GM12878 (cell line): ENCODE measurements around the gene BIRC6. TPM values are rescaled to one million over a fixed set of nuclear protein-coding genes. Genes with fewer than 3 reads are reported as not detected.

Source experiments
- ATAC-seq: fragments of 200-7000 bp; cut with Tn5 transposase; 3 replicates; pipeline ENCODE4 v1.9.1; 2020; ENCODE audit warnings: mild to moderate bottlenecking, moderate library complexity
- BruUV-seq: library from RNA; stranded (reverse); fragments of 400-500 nt; replicated peaks from 2 replicates; lab custom pipeline; 2021; lab: Mats Ljungman, UMichigan
- CTCF ChIA-PET: fragments of 300-600 bp; sonication (Branson Sonifier 250); formaldehyde crosslinking; extraction: SDS; loops from one replicate; lab custom pipeline; 2021; ENCODE audit warnings: inconsistent platforms; lab: Yijun Ruan, JAX
- POLR2A ChIA-PET: fragments of 350-600 bp; formaldehyde crosslinking; extraction: SDS; loops from one replicate; lab custom pipeline; 2021; ENCODE audit warnings: inconsistent platforms; lab: Charles Lee
- RAD21 ChIA-PET: fragments of 300-600 bp; sonication (Branson Sonifier 250); formaldehyde crosslinking; loops from one replicate; lab custom pipeline; 2023; ENCODE audit warnings: antibody characterized with exemption; ENCODE audit not compliant: unreplicated experiment; lab: Charles Lee
- SMC1A ChIA-PET: fragments of 300-600 bp; sonication (Branson Sonifier 250); formaldehyde crosslinking; loops from one replicate; lab custom pipeline; 2023; ENCODE audit not compliant: unreplicated experiment, uncharacterized antibody; lab: Charles Lee
- DNase-seq: peaks from one replicate; pipeline ENCODE4 v3.0.0-alpha.2; 2011; ENCODE audit warnings: low read depth, low spot score
- FAIRE-seq: peaks from 3 replicates; lab custom pipeline; 2011; peaks lifted over from hg19 to GRCh38; lab: Jason Lieb, UNC
- H2AFZ ChIP-seq: 2 replicates; pipeline ENCODE4 v1.6.0; 2011; ENCODE audit warnings: low read depth, low read length, control low read depth; ENCODE audit not compliant: control insufficient read depth
- H3K27ac ChIP-seq: 2 replicates; pipeline ENCODE4 v1.5.1; 2011; ENCODE audit warnings: control low read depth; ENCODE audit not compliant: control insufficient read depth, insufficient read depth
- H3K27me3 ChIP-seq, 2 experiments: replicated peaks in 1 of 2; 2 replicates each; pipeline versions ENCODE4 v1.6.0 to v1.6.1; 2011; ENCODE audit warnings: low read length in 1 of 2; ENCODE audit not compliant: control insufficient read depth in 2 of 2, insufficient read depth in 2 of 2
- H3K36me3 ChIP-seq, 2 experiments: 2 replicates each; pipeline ENCODE4 v1.5.1; 2011; ENCODE audit warnings: low read length in 1 of 2; ENCODE audit not compliant: control insufficient read depth in 2 of 2, insufficient read depth in 2 of 2
- H3K4me1 ChIP-seq: 2 replicates; pipeline ENCODE4 v1.6.1; 2011; ENCODE audit warnings: mild to moderate bottlenecking, low read length, moderate library complexity, mixed read lengths; ENCODE audit not compliant: control insufficient read depth, insufficient read depth
- H3K4me2 ChIP-seq: 2 replicates; pipeline ENCODE4 v1.6.0; 2011; ENCODE audit warnings: control low read depth; ENCODE audit not compliant: control insufficient read depth, insufficient read depth
- H3K4me3 ChIP-seq: fragments of 200-600 bp; sonication (generic); 2 replicates; pipeline ENCODE4 v1.5.1; 2016
- H3K79me2 ChIP-seq: 2 replicates; pipeline ENCODE4 v1.6.0; 2011; ENCODE audit warnings: low read length; ENCODE audit not compliant: control insufficient read depth, insufficient read depth
- H3K9ac ChIP-seq: 2 replicates; pipeline ENCODE4 v1.8.0; 2011; ENCODE audit warnings: low read length, control low read depth, mixed read lengths; ENCODE audit not compliant: control insufficient read depth, insufficient read depth
- H3K9me3 ChIP-seq: replicated peaks from 3 replicates; pipeline ENCODE4 v1.5.1; 2011; ENCODE audit warnings: mild to moderate bottlenecking, low read length; ENCODE audit not compliant: control insufficient read depth, insufficient read depth
- H4K20me1 ChIP-seq: 2 replicates; pipeline ENCODE4 v1.6.0; 2011; ENCODE audit not compliant: control insufficient read depth, insufficient read depth
- EED ChIP-seq: sonication (generic); IDR thresholded peaks from 2 replicates; pipeline ENCODE4 v1.6.1; 2016; ENCODE audit warnings: antibody characterized with exemption, low read depth
- EGR1 ChIP-seq, 2 experiments: IDR thresholded peaks; 1 replicate in 1 of 2; 2 replicates in 1 of 2; pipeline ENCODE4 v1.6.1; 2011 to 2012; ENCODE audit warnings: low read depth in 2 of 2, low read length in 2 of 2, borderline replicate concordance in 1 of 2, mild to moderate bottlenecking in 1 of 2, moderate library complexity in 1 of 2
- KLF5 ChIP-seq: fragments of 450-650 bp; IDR thresholded peaks from 2 replicates; pipeline ENCODE4 v1.6.1; 2014; ENCODE audit warnings: mild to moderate bottlenecking; ENCODE audit not compliant: partially characterized antibody
- NR2F1 ChIP-seq: fragments of 450-650 bp; conservative IDR thresholded peaks from 2 replicates; pipeline ENCODE4 v1.6.1; 2017; ENCODE audit warnings: mild to moderate bottlenecking
- RBBP5 ChIP-seq: fragments of 200-600 bp; sonication (generic); conservative IDR thresholded peaks from 2 replicates; pipeline ENCODE4 v1.6.1; 2016
- SMAD1 ChIP-seq: fragments of 450-650 bp; IDR thresholded peaks from 2 replicates; pipeline ENCODE4 v1.6.1; 2018; ENCODE audit warnings: mild to moderate bottlenecking, low read depth; ENCODE audit not compliant: partially characterized antibody
- SMAD5 ChIP-seq: IDR thresholded peaks from 2 replicates; pipeline ENCODE4 v1.6.1; 2016; ENCODE audit warnings: antibody characterized with exemption, low read depth
- SUZ12 ChIP-seq: fragments of 200-600 bp; sonication (generic); IDR thresholded peaks from one replicate; pipeline ENCODE4 v1.6.1; 2018; ENCODE audit warnings: antibody characterized with exemption, mild to moderate bottlenecking; ENCODE audit not compliant: unreplicated experiment
- TCF7 ChIP-seq: IDR thresholded peaks from 2 replicates; pipeline ENCODE4 v1.6.1; 2014; ENCODE audit warnings: antibody characterized with exemption, borderline replicate concordance
- ZNF384 ChIP-seq: IDR thresholded peaks from 2 replicates; pipeline ENCODE4 v1.6.1; 2012; ENCODE audit warnings: low read depth, mild to moderate bottlenecking, low read length, improper control_type of control experiment, borderline replicate concordance
- WGBS: methylation state at CpG from one replicate; pipeline ENCODE4 v1.1.6; 2016; ENCODE audit warnings: low lambda C conversion rate; ENCODE audit not compliant: insufficient replicate concordance, insufficient coverage; ENCODE audit errors: missing lambda C conversion rate; 5-methylcytosine and 5-hydroxymethylcytosine counted together
- in situ Hi-C: fragments of 300-500 bp; cut with MboI; formaldehyde crosslinking; loops from 9 replicates; pipeline ENCODE4 v1.14.3; 2018; ENCODE audit warnings: mixed read lengths
- intact Hi-C: fragments of 100-400 bp; cut with micrococcal nuclease; formaldehyde crosslinking; loops from one replicate; pipeline ENCODE4 v1.14.2; 2022; ENCODE audit not compliant: unreplicated experiment
- polyA plus RNA-seq, 11 experiments: library from polyadenylated mRNA; depleted of rRNA in 4 of 11; unstranded in 6 of 11; stranded (reverse) in 5 of 11; fragments of >200 nt; fragmentation: Nextera tagmentation in 4 of 11; fragmentation: Illumina TruSeq in 1 of 11; extraction: Ambion mirVana in 4 of 11; extraction: Trizol in 1 of 11; gene quantifications; 1 replicate in 1 of 11; 2 replicates in 10 of 11; pipeline versions ENCODE4 v1.2.1 to v1.2.3, GENCODE V29; 2011 to 2016; ENCODE audit warnings: inconsistent platforms in 2 of 11, missing spikeins in 2 of 11, low read depth in 1 of 11
- total RNA-seq, 4 experiments: library from RNA; depleted of rRNA in 3 of 4; stranded (reverse); fragments of >200 nt in 3 of 4; fragmentation: Illumina TruSeq in 1 of 4; extraction: Trizol in 1 of 4; gene quantifications; 2 replicates each; pipeline versions ENCODE4 v1.2.1 to v1.2.3, GENCODE V29; 2013 to 2021
- TF ChIP-seq, protein P1 (sequence below): IDR thresholded peaks from 2 replicates; pipeline ENCODE4 v1.6.1; 2011; ENCODE audit warnings: mild to moderate bottlenecking, low read depth, low read length, moderate library complexity; ENCODE audit not compliant: insufficient replicate concordance
- TF ChIP-seq, protein P2 (sequence below): fragments of 450-650 bp; IDR thresholded peaks from 2 replicates; pipeline ENCODE4 v1.6.1; 2018; ENCODE audit warnings: mild to moderate bottlenecking, low read depth, moderate library complexity; ENCODE audit not compliant: partially characterized antibody
- TF ChIP-seq, protein P3 (sequence below): IDR thresholded peaks from 2 replicates; pipeline ENCODE4 v1.6.1; 2012; ENCODE audit warnings: mild to moderate bottlenecking, low read depth, low read length
- TF ChIP-seq, protein P4 (sequence below): fragments of 450-650 bp; IDR thresholded peaks from 2 replicates; pipeline ENCODE4 v1.6.1; 2014; ENCODE audit warnings: mild to moderate bottlenecking
- TF ChIP-seq, protein P5 (sequence below): fragments of 450-650 bp; IDR thresholded peaks from 2 replicates; pipeline ENCODE4 v1.6.1; 2016; ENCODE audit warnings: mild to moderate bottlenecking

BIRC6 gene
- total and polyA plus RNA-seq, 10 of the 15 experiments (the other 5 are each of a cell fraction or from before 2014, with no cell fraction given), result 18.8 to 118 (median 55.0) TPM

DNA sequence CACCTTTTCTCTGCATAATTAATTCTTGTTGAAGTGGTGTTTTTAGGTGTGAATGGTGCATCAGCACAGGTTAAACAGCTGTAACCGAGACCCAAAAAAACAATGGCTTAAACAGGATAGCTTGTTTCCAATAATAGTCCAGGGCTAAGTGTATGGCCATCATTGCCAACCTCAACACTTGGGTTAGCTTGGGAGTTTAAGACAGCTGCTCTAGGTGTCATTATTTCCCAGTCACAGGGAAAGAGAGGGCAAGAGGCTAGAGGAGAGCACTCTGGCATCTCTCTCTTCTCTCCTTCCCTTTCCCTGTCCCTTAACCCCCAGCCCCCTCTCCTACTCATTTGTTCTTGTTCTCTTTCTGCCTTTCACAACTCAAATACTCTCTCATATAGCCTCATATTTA, 21.1 kb downstream of the BIRC6 start:
- intact Hi-C loops (no loop called here), in situ Hi-C loops (no loop called here)
- H3K4me3 ChIP-seq, result no peak overlapping the region
- ChIA-PET POLR2A (no interaction called here), RAD21 (no interaction called here), SMC1A (interaction anchor here (1.8 to 4.0 kb wide), 3 partner anchors 10 to 17 kb away, joined by 4 to 14 read pairs (median 10); no protein-coding TSS in a partner anchor), CTCF (interaction anchor here (1.2 kb wide), 1 partner anchor 9 kb away, joined by 5 read pairs; no protein-coding TSS in a partner anchor)
- no TSS peak for BruUV-seq
- no peak for FAIRE-seq
- H3K9me3 ChIP-seq, result no peaks in the 10 kb centered on the region
- 100% methylated on average over 1 of the region's 1 CpG for WGBS
- peaks cover 0 to 13% of the 10 kb centered on the region in 2 experiments; a peak in 3 of 4 replicates for H3K36me3 ChIP-seq
- no peak overlapping the region for H3K9ac ChIP-seq
- ATAC-seq, result no peak
- H2AFZ ChIP-seq, result no peak overlapping the region
- H3K27ac ChIP-seq, result no peak overlapping the region
- H3K4me2 ChIP-seq, result no peak overlapping the region
- peaks cover 60% of the 10 kb centered on the region for H3K79me2 ChIP-seq
- DNase-seq, result no peak
- no peaks in the 10 kb centered on the region; the same call in 1 of the 2 replicates for H4K20me1 ChIP-seq
- no peaks in the 10 kb centered on the region for H3K27me3 ChIP-seq
- 0 out of 2 replicates have a peak, but pooled peaks cover 3% of the 10 kb centered on the region for H3K4me1 ChIP-seq
- TF ChIP-seq KLF5 (no peak), SMAD1 (no peak), SMAD5 (no peak), RBBP5 (no peak), EED (no peak), NR2F1 (no peak), EGR1 (IDR thresholded peaks at IDR 0.05; ENCODE audit: borderline replicate concordance in 1 of 2, low read depth in 2 of 2, low read length in 2 of 2) (no peak), SUZ12 (no peak), TCF7 (no peak), ZNF384 (no peak)
- TF ChIP-seq, protein P1, sequence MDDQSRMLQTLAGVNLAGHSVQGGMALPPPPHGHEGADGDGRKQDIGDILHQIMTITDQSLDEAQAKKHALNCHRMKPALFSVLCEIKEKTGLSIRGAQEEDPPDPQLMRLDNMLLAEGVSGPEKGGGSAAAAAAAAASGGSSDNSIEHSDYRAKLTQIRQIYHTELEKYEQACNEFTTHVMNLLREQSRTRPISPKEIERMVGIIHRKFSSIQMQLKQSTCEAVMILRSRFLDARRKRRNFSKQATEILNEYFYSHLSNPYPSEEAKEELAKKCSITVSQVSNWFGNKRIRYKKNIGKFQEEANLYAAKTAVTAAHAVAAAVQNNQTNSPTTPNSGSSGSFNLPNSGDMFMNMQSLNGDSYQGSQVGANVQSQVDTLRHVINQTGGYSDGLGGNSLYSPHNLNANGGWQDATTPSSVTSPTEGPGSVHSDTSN, result no peak
- TF ChIP-seq, protein P2, sequence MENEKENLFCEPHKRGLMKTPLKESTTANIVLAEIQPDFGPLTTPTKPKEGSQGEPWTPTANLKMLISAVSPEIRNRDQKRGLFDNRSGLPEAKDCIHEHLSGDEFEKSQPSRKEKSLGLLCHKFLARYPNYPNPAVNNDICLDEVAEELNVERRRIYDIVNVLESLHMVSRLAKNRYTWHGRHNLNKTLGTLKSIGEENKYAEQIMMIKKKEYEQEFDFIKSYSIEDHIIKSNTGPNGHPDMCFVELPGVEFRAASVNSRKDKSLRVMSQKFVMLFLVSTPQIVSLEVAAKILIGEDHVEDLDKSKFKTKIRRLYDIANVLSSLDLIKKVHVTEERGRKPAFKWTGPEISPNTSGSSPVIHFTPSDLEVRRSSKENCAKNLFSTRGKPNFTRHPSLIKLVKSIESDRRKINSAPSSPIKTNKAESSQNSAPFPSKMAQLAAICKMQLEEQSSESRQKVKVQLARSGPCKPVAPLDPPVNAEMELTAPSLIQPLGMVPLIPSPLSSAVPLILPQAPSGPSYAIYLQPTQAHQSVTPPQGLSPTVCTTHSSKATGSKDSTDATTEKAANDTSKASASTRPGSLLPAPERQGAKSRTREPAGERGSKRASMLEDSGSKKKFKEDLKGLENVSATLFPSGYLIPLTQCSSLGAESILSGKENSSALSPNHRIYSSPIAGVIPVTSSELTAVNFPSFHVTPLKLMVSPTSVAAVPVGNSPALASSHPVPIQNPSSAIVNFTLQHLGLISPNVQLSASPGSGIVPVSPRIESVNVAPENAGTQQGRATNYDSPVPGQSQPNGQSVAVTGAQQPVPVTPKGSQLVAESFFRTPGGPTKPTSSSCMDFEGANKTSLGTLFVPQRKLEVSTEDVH, result no peak
- TF ChIP-seq, protein P3, sequence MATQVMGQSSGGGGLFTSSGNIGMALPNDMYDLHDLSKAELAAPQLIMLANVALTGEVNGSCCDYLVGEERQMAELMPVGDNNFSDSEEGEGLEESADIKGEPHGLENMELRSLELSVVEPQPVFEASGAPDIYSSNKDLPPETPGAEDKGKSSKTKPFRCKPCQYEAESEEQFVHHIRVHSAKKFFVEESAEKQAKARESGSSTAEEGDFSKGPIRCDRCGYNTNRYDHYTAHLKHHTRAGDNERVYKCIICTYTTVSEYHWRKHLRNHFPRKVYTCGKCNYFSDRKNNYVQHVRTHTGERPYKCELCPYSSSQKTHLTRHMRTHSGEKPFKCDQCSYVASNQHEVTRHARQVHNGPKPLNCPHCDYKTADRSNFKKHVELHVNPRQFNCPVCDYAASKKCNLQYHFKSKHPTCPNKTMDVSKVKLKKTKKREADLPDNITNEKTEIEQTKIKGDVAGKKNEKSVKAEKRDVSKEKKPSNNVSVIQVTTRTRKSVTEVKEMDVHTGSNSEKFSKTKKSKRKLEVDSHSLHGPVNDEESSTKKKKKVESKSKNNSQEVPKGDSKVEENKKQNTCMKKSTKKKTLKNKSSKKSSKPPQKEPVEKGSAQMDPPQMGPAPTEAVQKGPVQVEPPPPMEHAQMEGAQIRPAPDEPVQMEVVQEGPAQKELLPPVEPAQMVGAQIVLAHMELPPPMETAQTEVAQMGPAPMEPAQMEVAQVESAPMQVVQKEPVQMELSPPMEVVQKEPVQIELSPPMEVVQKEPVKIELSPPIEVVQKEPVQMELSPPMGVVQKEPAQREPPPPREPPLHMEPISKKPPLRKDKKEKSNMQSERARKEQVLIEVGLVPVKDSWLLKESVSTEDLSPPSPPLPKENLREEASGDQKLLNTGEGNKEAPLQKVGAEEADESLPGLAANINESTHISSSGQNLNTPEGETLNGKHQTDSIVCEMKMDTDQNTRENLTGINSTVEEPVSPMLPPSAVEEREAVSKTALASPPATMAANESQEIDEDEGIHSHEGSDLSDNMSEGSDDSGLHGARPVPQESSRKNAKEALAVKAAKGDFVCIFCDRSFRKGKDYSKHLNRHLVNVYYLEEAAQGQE, result no peak
- TF ChIP-seq, protein P4, sequence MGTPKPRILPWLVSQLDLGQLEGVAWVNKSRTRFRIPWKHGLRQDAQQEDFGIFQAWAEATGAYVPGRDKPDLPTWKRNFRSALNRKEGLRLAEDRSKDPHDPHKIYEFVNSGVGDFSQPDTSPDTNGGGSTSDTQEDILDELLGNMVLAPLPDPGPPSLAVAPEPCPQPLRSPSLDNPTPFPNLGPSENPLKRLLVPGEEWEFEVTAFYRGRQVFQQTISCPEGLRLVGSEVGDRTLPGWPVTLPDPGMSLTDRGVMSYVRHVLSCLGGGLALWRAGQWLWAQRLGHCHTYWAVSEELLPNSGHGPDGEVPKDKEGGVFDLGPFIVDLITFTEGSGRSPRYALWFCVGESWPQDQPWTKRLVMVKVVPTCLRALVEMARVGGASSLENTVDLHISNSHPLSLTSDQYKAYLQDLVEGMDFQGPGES, result no peak
- TF ChIP-seq, protein P5, sequence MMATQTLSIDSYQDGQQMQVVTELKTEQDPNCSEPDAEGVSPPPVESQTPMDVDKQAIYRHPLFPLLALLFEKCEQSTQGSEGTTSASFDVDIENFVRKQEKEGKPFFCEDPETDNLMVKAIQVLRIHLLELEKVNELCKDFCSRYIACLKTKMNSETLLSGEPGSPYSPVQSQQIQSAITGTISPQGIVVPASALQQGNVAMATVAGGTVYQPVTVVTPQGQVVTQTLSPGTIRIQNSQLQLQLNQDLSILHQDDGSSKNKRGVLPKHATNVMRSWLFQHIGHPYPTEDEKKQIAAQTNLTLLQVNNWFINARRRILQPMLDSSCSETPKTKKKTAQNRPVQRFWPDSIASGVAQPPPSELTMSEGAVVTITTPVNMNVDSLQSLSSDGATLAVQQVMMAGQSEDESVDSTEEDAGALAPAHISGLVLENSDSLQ, result no peak
